Astrocyte of the spinal cord (primary cell): ENCODE results near the gene CD302.

ENCODE experiments used
- DNase-seq: peaks from one replicate; pipeline ENCODE4 v3.0.0; 2011; ENCODE audit warnings: low read depth, low spot score
- H3K4me3 ChIP-seq: 2 replicates; pipeline ENCODE4 v1.5.1; 2011; ENCODE audit warnings: low read depth, mild to moderate bottlenecking, low read length, moderate library complexity
- in situ Hi-C: cut with HindIII; loops from 2 replicates; pipeline ENCODE4 v1.10.0; 2017; ENCODE audit warnings: low sequenced_read_pairs
- TF ChIP-seq, protein P1 (sequence below): IDR thresholded peaks from 2 replicates; pipeline ENCODE4 v1.5.1; 2012; ENCODE audit warnings: low read depth, mild to moderate bottlenecking, low read length, inconsistent platforms

CD302 gene, protein sequence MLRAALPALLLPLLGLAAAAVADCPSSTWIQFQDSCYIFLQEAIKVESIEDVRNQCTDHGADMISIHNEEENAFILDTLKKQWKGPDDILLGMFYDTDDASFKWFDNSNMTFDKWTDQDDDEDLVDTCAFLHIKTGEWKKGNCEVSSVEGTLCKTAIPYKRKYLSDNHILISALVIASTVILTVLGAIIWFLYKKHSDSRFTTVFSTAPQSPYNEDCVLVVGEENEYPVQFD

DNA sequence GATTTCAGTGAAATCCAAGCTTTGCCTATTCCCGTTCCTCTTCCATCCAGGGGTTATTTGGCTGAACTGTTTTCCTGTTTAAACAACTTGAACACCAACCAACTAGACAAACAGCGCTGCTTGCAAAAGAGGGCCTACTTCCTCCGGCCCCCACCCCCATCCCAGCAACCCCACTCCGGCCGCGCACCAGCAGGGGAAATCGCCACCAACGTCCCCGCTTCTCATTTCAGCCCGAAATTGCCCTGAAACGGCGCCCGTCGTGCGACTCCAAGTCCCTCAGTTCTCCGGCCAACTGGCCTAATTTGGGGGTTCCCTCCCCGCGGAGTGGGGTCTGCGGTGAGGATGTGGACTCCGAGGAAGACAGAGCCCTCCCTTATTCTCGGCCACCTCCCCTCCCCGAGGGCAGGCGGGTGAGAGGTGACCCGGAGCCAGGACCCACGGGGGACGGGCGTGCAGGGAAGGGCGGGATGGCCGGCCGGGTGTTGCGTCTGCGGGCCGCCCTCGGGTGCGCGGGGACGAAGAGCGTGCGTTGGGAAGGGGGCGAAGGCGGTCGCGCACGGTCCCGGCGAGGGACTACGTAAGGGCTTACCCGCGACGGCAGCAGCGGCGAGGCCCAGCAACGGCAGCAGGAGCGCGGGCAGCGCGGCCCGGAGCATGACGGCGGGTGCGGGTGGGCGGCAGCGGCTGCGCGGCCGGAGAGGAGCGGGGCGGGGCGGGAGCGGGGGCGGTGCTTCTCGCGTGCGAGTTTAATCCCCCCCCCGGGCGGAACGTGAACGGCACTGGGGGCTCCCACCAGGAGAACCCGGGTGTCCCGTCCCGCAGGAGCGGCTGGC is at the start of gene CD302:
CD302 (minus strand) TSS at position 666 of the 833 bp plus-strand sequence; CDS start at position 656, 10 bp downstream.
- H3K4me3 ChIP-seq: peak within 1 kb of the TSS; percentile 74
- in situ Hi-C loops: no loop called here
- TF ChIP-seq, protein P1, sequence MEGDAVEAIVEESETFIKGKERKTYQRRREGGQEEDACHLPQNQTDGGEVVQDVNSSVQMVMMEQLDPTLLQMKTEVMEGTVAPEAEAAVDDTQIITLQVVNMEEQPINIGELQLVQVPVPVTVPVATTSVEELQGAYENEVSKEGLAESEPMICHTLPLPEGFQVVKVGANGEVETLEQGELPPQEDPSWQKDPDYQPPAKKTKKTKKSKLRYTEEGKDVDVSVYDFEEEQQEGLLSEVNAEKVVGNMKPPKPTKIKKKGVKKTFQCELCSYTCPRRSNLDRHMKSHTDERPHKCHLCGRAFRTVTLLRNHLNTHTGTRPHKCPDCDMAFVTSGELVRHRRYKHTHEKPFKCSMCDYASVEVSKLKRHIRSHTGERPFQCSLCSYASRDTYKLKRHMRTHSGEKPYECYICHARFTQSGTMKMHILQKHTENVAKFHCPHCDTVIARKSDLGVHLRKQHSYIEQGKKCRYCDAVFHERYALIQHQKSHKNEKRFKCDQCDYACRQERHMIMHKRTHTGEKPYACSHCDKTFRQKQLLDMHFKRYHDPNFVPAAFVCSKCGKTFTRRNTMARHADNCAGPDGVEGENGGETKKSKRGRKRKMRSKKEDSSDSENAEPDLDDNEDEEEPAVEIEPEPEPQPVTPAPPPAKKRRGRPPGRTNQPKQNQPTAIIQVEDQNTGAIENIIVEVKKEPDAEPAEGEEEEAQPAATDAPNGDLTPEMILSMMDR: no peak
- DNase-seq: peak; percentile 35

DNA sequence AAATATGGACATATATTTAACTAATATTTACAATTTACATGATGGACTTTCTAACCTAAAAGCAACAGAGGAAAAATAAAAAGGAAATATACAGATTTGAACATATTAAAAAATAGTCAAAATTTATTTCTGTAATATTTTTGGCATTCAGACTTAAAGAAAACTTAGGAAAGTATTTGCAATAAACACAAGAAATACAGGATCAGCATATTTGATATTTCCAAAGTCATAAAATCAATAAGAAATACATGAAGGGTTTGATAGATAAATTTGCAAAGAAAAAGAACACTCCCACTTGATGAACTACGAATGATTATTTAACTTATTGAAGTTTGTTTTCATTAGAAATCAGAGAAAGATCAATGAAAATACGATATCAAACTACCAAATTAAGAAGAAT is 48.6 kb upstream of the CD302 start:
- in situ Hi-C loops: no loop called here
- no peak overlapping the region for H3K4me3 ChIP-seq
- no peak for DNase-seq
- TF ChIP-seq, protein P1: no peak

DNA sequence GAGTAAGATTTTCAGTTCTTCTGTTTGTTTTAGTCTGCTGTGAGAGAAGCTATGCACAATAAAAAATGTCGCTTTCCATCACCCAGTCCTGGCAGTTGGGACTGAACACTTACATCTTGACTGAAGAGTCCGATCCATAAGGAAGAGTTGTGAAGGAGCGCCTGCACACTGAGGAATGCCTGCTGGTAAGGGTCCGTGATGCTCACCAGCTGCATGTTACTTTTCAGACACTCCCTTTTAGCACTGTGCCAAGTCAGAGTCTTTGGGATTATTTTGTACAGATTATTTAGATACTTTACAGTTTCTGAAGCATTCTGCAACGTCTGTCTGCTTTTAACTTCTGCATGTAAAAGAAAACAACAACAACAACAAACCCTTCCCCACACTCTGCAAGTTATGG is 42.6 kb upstream of the CD302 start:
- TF ChIP-seq, protein P1: no peak
- in situ Hi-C loops: no loop called here
- DNase-seq: no peak
- H3K4me3 ChIP-seq: no peak overlapping the region

DNA sequence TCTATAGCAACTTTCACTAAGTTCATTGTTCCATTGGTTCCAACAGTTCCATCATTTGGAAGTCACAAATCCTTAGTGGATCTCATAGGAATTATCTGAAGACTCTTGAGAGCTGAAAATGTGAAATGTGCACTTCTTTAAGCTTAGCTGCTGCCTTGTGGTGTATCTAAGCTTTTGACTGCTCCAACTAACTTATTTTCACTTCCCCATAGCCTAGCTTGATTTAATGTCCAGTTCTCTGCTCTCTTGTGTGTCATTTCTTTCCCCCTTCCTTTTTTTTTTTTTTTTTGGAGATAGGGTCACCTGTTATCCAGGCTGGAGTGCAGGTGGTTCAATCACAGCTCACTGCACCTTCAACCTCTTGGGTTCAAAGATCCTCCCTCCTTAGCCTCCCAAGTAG is 34.9 kb upstream of the CD302 start:
- TF ChIP-seq, protein P1: no peak
- H3K4me3 ChIP-seq: no peak overlapping the region
- DNase-seq: no peak
- in situ Hi-C loops: no loop called here

DNA sequence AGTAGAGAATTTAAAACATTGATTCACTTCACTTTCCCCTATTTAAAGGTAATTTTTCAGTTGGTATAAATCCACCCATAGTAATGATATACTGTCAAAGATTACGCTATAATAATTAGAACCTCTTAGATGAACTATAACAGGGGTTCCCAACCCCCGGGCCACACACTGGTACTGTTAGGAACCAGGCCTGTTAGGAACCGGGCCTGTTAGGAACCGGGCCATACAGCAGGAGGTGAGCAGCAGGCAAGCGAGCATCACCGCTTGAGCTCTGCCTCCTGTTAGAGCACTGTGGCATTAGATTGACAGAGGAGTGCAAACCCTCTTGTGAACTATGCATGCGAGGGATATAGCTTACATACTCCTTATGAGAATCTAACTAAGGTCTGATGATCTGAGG is 34.0 kb upstream of the CD302 start:
- no peak overlapping the region for H3K4me3 ChIP-seq
- DNase-seq: no peak
- TF ChIP-seq, protein P1: no peak
- in situ Hi-C loops: no loop called here

DNA sequence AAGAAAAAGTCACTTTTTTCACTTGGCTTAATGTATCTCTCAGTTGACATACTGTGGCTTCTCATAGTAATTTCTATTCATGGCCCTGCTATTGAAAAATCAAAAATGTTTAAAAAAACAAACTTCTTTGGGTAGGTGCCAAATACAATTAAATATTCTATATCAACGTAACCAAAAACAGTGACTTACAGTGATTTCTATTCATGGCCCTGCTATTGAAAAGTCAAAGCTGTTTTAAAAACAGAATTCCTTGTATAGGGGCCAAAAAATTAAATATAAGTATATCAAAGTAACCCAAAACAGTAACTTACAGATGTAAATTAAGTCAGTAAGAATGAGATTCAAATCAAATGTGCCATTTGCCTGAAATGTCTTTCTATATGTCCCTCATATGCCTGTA is 31.4 kb upstream of the CD302 start:
- no peak for DNase-seq
- no peak overlapping the region for H3K4me3 ChIP-seq
- TF ChIP-seq, protein P1: no peak
- in situ Hi-C loops: no loop called here
